HL-60 (cell line): Measurements from ENCODE around the gene CRYZ.
"Not testable (repeated sequence)": the region's sequence is repeated elsewhere in the genome, so short reads cannot be mapped to it uniquely, and the experiment has no call there.

Experiments used
- DNase-seq, 2 experiments: peaks; one replicate each; pipeline ENCODE4 v3.0.0-alpha.2; 2010 to 2020; ENCODE audit warnings: low read depth in 1 of 2, low spot score in 1 of 2
- H3K27ac ChIP-seq: fragments of 250-450 bp; sonication (Bioruptor Pico); replicated peaks from 2 replicates; pipeline ENCODE4 v1.5.1; 2020; ENCODE audit warnings: mild to moderate bottlenecking, moderate library complexity
- H3K27me3 ChIP-seq: fragments of 250-450 bp; sonication (Bioruptor Pico); 2 replicates; pipeline ENCODE4 v1.5.1; 2021; ENCODE audit warnings: mild to moderate bottlenecking, moderate library complexity; ENCODE audit not compliant: insufficient read depth, poor library complexity, severe bottlenecking
- H3K4me3 ChIP-seq: replicated peaks from 2 replicates; pipeline ENCODE4 v1.5.1; 2011; ENCODE audit warnings: mild to moderate bottlenecking, control low read depth, low read length; ENCODE audit not compliant: insufficient read depth
- GABPA ChIP-seq: IDR thresholded peaks from 2 replicates; pipeline ENCODE4 v1.6.1; 2012; ENCODE audit warnings: low read depth
- POLR2AphosphoS5 ChIP-seq: IDR thresholded peaks from 2 replicates; pipeline ENCODE4 v1.6.1; 2012; ENCODE audit warnings: low read depth
- REST ChIP-seq: IDR thresholded peaks from 2 replicates; pipeline ENCODE4 v1.6.1; 2012; ENCODE audit warnings: low read depth; ENCODE audit not compliant: insufficient replicate concordance
- SPI1 ChIP-seq: IDR thresholded peaks from 2 replicates; pipeline ENCODE4 v1.6.1; 2012; ENCODE audit warnings: low read depth, mild to moderate bottlenecking, borderline replicate concordance
- TF ChIP-seq, protein P1 (sequence below): IDR thresholded peaks from one replicate; pipeline ENCODE4 v1.5.1; 2011; ENCODE audit warnings: low read length, control low read depth, inconsistent platforms; ENCODE audit not compliant: insufficient read depth

CRYZ gene

GRCh38 chr1:74733604-74734484 lies 994 bp upstream of the CRYZ start:
- H3K27me3 ChIP-seq = no peaks in the 10 kb centered on the region
- H3K4me3 ChIP-seq = peak overlapping the region; percentile 84
- TF ChIP-seq POLR2AphosphoS5 (no peak), GABPA (no peak), SPI1 (no peak), REST (no peak)
- TF ChIP-seq, protein P1, sequence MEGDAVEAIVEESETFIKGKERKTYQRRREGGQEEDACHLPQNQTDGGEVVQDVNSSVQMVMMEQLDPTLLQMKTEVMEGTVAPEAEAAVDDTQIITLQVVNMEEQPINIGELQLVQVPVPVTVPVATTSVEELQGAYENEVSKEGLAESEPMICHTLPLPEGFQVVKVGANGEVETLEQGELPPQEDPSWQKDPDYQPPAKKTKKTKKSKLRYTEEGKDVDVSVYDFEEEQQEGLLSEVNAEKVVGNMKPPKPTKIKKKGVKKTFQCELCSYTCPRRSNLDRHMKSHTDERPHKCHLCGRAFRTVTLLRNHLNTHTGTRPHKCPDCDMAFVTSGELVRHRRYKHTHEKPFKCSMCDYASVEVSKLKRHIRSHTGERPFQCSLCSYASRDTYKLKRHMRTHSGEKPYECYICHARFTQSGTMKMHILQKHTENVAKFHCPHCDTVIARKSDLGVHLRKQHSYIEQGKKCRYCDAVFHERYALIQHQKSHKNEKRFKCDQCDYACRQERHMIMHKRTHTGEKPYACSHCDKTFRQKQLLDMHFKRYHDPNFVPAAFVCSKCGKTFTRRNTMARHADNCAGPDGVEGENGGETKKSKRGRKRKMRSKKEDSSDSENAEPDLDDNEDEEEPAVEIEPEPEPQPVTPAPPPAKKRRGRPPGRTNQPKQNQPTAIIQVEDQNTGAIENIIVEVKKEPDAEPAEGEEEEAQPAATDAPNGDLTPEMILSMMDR = peak; percentile 82
- peak; percentile 65 to 68 for DNase-seq
- peak overlapping the region; percentile 87 for H3K27ac ChIP-seq

DNA sequence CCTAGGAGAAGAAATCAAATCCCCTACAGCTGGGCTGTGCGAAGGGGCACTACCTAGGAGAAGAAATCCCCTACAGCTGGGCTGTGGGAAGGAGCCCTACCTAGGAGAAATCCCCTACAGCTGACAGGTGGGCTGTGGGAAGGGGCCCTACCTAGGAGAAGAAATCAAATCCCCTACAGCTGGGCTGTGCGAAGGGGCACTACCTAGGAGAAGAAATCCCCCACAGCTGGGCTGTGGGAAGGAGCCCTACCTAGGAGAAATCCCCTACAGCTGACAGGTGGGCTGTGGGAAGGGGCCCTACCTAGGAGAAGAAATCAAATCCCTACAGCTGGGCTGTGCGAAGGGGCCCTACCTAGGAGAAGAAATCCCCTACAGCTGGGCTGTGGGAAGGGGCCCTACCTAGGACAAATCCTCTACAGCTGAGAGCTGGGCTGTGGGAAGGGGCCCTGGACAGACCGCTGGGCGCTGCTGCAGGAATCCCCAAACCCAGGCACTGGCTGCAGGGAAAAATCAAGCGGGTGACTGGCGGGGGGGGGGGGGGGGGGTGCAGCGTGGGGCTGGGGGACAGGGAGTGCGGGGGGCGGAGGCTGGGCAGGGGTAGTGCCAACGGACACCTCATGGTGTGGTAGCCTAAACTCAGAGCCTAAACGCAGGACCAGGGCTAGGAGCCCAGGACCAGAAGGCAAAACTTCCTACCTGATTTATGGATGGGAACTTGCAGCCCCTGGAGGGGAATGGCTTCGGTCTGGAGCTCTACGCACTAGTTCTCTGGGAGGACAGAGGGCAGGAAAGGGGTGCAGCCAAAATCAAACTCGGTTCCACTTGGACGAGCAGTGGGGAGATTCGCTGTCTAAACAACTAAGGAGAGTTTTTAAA lies 541 bp downstream of the CRYZ start:
- peak overlapping the region; percentile 84 for H3K4me3 ChIP-seq
- peak in 1 of 2 experiments; percentile 2 for DNase-seq
- H3K27ac ChIP-seq = peak overlapping the region; percentile 87; the same call in 1 of the 2 replicates
- H3K27me3 ChIP-seq = not testable (repeated sequence)

DNA sequence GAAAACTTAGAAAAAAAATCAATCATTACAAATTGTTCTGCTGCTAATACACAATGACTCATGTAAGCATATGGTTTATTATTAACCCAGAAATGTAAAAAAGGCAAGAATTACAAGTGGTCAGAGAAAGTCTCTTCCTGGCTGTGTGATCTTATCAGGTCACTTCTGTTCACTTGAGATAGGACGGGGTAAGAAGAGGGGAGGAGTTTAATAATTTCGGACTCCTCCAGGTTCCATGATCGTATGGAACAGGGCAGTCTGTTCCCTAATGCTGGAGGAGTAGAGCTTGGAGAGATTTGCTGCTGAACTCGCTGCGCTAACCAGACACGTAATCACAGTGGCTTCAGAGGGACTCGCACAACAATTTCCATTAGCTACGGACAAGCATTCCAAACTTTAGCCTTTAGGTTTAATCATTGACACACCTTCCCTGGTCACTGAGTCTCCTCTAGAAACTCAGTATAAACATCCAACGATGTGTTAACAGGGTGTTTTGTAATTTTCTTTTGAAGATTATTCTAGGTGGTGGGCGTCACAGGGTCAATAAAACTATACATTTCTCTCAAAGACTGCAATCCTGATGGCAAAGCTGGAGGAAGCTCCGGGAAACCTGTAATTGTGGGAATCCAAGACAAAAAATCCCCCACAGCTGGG lies 1.3 kb downstream of the CRYZ start:
- TF ChIP-seq POLR2AphosphoS5 (no peak), REST (no peak), GABPA (no peak), SPI1 (no peak)
- TF ChIP-seq, protein P1 = no peak
- DNase-seq = no peak
- Histone ChIP-seq H3K27me3 (no peaks in the 10 kb centered on the region), H3K27ac (no peak overlapping the region), H3K4me3 (no peak overlapping the region)
